HL-60/S4 treated with phorbol 12-myristate 13-acetate at 8.2 ng/mL for 4 days and 3 days (cell line): ENCODE measurements around the gene EIF5A.

ENCODE experiments used
- in situ Hi-C: fragments of 300-500 bp; cut with MboI; formaldehyde crosslinking; loops from 2 replicates; pipeline ENCODE4 v1.15.0; 2022; ENCODE audit warnings: low sequenced_read_pairs

The EIF5A gene

GRCh38 chr17:7312432-7313087 is 5.1 kb downstream of the EIF5A start:
- in situ Hi-C loops = no loop called here

- in situ Hi-C loops = no loop called here
Measured at GRCh38 chr17:7313088-7313889, 5.9 kb downstream of the EIF5A start.

GRCh38 chr17:7313890-7314718 is 6.7 kb downstream of the EIF5A start:
- in situ Hi-C loops = no loop called here

GRCh38 chr17:7314719-7315569 is 7.5 kb downstream of the EIF5A start, which contains the start of gene GPS2:
Gene GPS2, minus strand, starts transcription at chr17:7315360. Its CDS starts 308 bp downstream, at chr17:7315052.
- in situ Hi-C loops = no loop called here

- in situ Hi-C loops = no loop called here
Measured at GRCh38 chr17:7315570-7316235, 8.3 kb downstream of the EIF5A start.

GRCh38 chr17:7317161-7317803 is 9.9 kb downstream of the EIF5A start:
- in situ Hi-C loops = no loop called here

- in situ Hi-C loops = no loop called here
Measured at GRCh38 chr17:7318121-7318860, 10.9 kb downstream of the EIF5A start.

- in situ Hi-C loops = no loop called here
Measured at GRCh38 chr17:7321466-7321865, 14.0 kb downstream of the EIF5A start.

- in situ Hi-C loops = no loop called here
Measured at GRCh38 chr17:7322520-7323194, 15.2 kb downstream of the EIF5A start.

GRCh38 chr17:7323731-7324437 is 16.5 kb downstream of the EIF5A start:
- in situ Hi-C loops = no loop called here

GRCh38 chr17:7324438-7324779 is 17.0 kb downstream of the EIF5A start:
- in situ Hi-C loops = no loop called here

GRCh38 chr17:7325031-7325528 is 17.7 kb downstream of the EIF5A start:
- in situ Hi-C loops = loop anchor here (25.0 kb wide), 1 partner anchor 362 kb away; the partner anchor contains the start of genes TP53 and WRAP53

GRCh38 chr17:7326186-7326585 is 18.8 kb downstream of the EIF5A start:
- in situ Hi-C loops = loop anchor here (25.0 kb wide), 1 partner anchor 361 kb away; the partner anchor contains the start of genes TP53 and WRAP53

GRCh38 chr17:7327056-7327455 is 19.6 kb downstream of the EIF5A start:
- in situ Hi-C loops = loop anchor here (25.0 kb wide), 1 partner anchor 360 kb away; the partner anchor contains the start of genes TP53 and WRAP53

GRCh38 chr17:7327501-7327900 is 20.1 kb downstream of the EIF5A start:
- in situ Hi-C loops = loop anchor here (25.0 kb wide), 1 partner anchor 360 kb away; the partner anchor contains the start of genes TP53 and WRAP53

GRCh38 chr17:7328009-7328408 is 20.6 kb downstream of the EIF5A start:
- in situ Hi-C loops = loop anchor here (25.0 kb wide), 1 partner anchor 359 kb away; the partner anchor contains the start of genes TP53 and WRAP53

GRCh38 chr17:7328840-7329373 is 21.5 kb downstream of the EIF5A start, which contains the start of gene NEURL4:
Gene NEURL4, minus strand, starts transcription at chr17:7329335. Its CDS starts 23 bp downstream, at chr17:7329312.
- in situ Hi-C loops = loop anchor here (25.0 kb wide), 1 partner anchor 358 kb away; the partner anchor contains the start of genes TP53 and WRAP53
